Subcutaneous adipose tissue (tissue), 4 donors: ENCODE data around the gene KCNIP1. TPM values are rescaled to one million over a fixed set of nuclear protein-coding genes. Genes with fewer than 3 reads are reported as not detected.

ENCODE experiments used
- CTCF ChIP-seq: fragments of 450-650 bp; IDR thresholded peaks from one replicate; pipeline ENCODE4 v1.5.1; 2016; ENCODE audit warnings: low read depth, mild to moderate bottlenecking, control low read depth, antibody characterized with exemption, moderate library complexity
- total RNA-seq, 4 donors: library from RNA; depleted of rRNA; stranded (reverse); fragments of >200 nt; gene quantifications; one replicate each; pipeline ENCODE4 v1.1.0, GENCODE V29; 2016

KCNIP1 gene
- total RNA-seq, 4 donors from 2014 or later: 6.4 TPM; not detected in 3

- TF ChIP-seq CTCF: no peak
Measured at GRCh38 chr5:170625221-170626165, 121.7 kb downstream of the KCNIP1 start.

- TF ChIP-seq CTCF: no peak
Measured at GRCh38 chr5:170626507-170627150, 122.8 kb downstream of the KCNIP1 start.

- TF ChIP-seq CTCF: no peak
Measured at GRCh38 chr5:170627271-170627670, 123.5 kb downstream of the KCNIP1 start.

- no peak for TF ChIP-seq CTCF
Measured at GRCh38 chr5:170628028-170628427, 124.2 kb downstream of the KCNIP1 start.

- no peak for TF ChIP-seq CTCF
Measured at GRCh38 chr5:170628691-170629565, 125.1 kb downstream of the KCNIP1 start.

GRCh38 chr5:170629566-170630175, 125.9 kb downstream of the KCNIP1 start:
- no peak for TF ChIP-seq CTCF
